Stromal cell of bone marrow (primary cell): ENCODE measurements around the gene SYNGR3.
"Not testable (repeated sequence)": the region's sequence is repeated elsewhere in the genome, so short reads cannot be mapped to it uniquely, and the experiment has no call there.

Experiments used
- DNase-seq: peaks from one replicate; pipeline ENCODE4 v3.0.0-alpha.2; 2012; ENCODE audit warnings: low read depth

SYNGR3 gene

GRCh38 chr16:2009164-2009711, 19.5 kb downstream of the SYNGR3 start:
- DNase-seq, result no peak

GRCh38 chr16:2009791-2010510, 20.2 kb downstream of the SYNGR3 start, which contains the start of gene ZNF598:
ZNF598 (minus strand) TSS chr16:2009821.
- peak; percentile 75 for DNase-seq

- DNase-seq, result not testable (repeated sequence)
Measured at GRCh38 chr16:2011726-2012125, 22.0 kb downstream of the SYNGR3 start.

GRCh38 chr16:2013527-2013926, 23.8 kb downstream of the SYNGR3 start:
- DNase-seq, result no peak

GRCh38 chr16:2015117-2015946, 25.6 kb downstream of the SYNGR3 start:
- DNase-seq, result no peak

GRCh38 chr16:2015947-2016208, 26.1 kb downstream of the SYNGR3 start:
- no peak for DNase-seq

- no peak for DNase-seq
Measured at GRCh38 chr16:2016407-2016922, 26.7 kb downstream of the SYNGR3 start.

GRCh38 chr16:2019518-2019920, 29.7 kb downstream of the SYNGR3 start, which contains the start of gene NPW:
NPW (plus strand) TSS chr16:2019785.
- no peak for DNase-seq

- no peak for DNase-seq
Measured at GRCh38 chr16:2019921-2020831, 30.4 kb downstream of the SYNGR3 start.

- no peak for DNase-seq
Measured at GRCh38 chr16:2022723-2023091, 32.9 kb downstream of the SYNGR3 start.

GRCh38 chr16:2023092-2024031, 33.6 kb downstream of the SYNGR3 start:
- peak; percentile 69 for DNase-seq

- DNase-seq, result no peak
Measured at GRCh38 chr16:2024032-2024420, 34.3 kb downstream of the SYNGR3 start.

GRCh38 chr16:2025251-2025650, 35.5 kb downstream of the SYNGR3 start:
- DNase-seq, result no peak

- DNase-seq, result no peak
Measured at GRCh38 chr16:2025878-2026460, 36.2 kb downstream of the SYNGR3 start.

- no peak for DNase-seq
Measured at GRCh38 chr16:2026461-2027023, 36.8 kb downstream of the SYNGR3 start, which contains the start of gene NHERF2. NHERF2 (plus strand) TSS chr16:2026902; CDS start chr16:2027006, 104 bp downstream.

GRCh38 chr16:2027024-2028010, 37.5 kb downstream of the SYNGR3 start:
- no peak for DNase-seq

GRCh38 chr16:2028146-2028545, 38.4 kb downstream of the SYNGR3 start:
- no peak for DNase-seq

- DNase-seq, result no peak
Measured at GRCh38 chr16:2028620-2029220, 39.0 kb downstream of the SYNGR3 start.
